Superior temporal gyrus (tissue), 1 donor: Measurements from ENCODE around the gene GPR141.

Experiments
- DNase-seq: peaks from one replicate; pipeline ENCODE4 v3.0.0-alpha.2; 2016; ENCODE audit errors: extremely low spot score

GPR141 gene

GRCh38 chr7:37732253-37732652, 48.7 kb downstream of the GPR141 start:
- no peak for DNase-seq

GRCh38 chr7:37732888-37733287, 49.3 kb downstream of the GPR141 start:
- no peak for DNase-seq

GRCh38 chr7:37735196-37735595, 51.6 kb downstream of the GPR141 start:
- no peak for DNase-seq

GRCh38 chr7:37738321-37738720, 54.8 kb downstream of the GPR141 start:
- peak; percentile 12 for DNase-seq

GRCh38 chr7:37740398-37740797, 56.8 kb downstream of the GPR141 start:
- DNase-seq = no peak

- no peak for DNase-seq
Observed at GRCh38 chr7:37741776-37742175, 58.2 kb downstream of the GPR141 start.

- DNase-seq = no peak
Observed at GRCh38 chr7:37751096-37751495, 67.5 kb downstream of the GPR141 start.

GRCh38 chr7:37753398-37754050, 70.0 kb downstream of the GPR141 start:
- DNase-seq = no peak

GRCh38 chr7:37756797-37757551, 73.4 kb downstream of the GPR141 start:
- DNase-seq = no peak

GRCh38 chr7:37757563-37757962, 74.0 kb downstream of the GPR141 start:
- DNase-seq = no peak

- no peak for DNase-seq
Observed at GRCh38 chr7:37758501-37759045, 75.0 kb downstream of the GPR141 start.

- DNase-seq = no peak
Observed at GRCh38 chr7:37759526-37759925, 76.0 kb downstream of the GPR141 start.

- no peak for DNase-seq
Observed at GRCh38 chr7:37765421-37765829, 81.9 kb downstream of the GPR141 start.

- DNase-seq = no peak
Observed at GRCh38 chr7:37765872-37766525, 82.4 kb downstream of the GPR141 start.

GRCh38 chr7:37768611-37769010, 85.0 kb downstream of the GPR141 start:
- DNase-seq = no peak

- no peak for DNase-seq
Observed at GRCh38 chr7:37769291-37769690, 85.7 kb downstream of the GPR141 start.

GRCh38 chr7:37769726-37770125, 86.2 kb downstream of the GPR141 start:
- no peak for DNase-seq

- DNase-seq = no peak
Observed at GRCh38 chr7:37770838-37771237, 87.3 kb downstream of the GPR141 start.

- DNase-seq = no peak
Observed at GRCh38 chr7:37771342-37771741, 87.8 kb downstream of the GPR141 start.

- DNase-seq = no peak
Observed at GRCh38 chr7:37771801-37772200, 88.2 kb downstream of the GPR141 start.

- no peak for DNase-seq
Observed at GRCh38 chr7:37775921-37776320, 92.4 kb downstream of the GPR141 start.

GRCh38 chr7:37781156-37781555, 97.6 kb downstream of the GPR141 start:
- no peak for DNase-seq

GRCh38 chr7:37782166-37782565, 98.6 kb downstream of the GPR141 start:
- no peak for DNase-seq
